CD14-positive monocyte (primary cell): ENCODE data around the gene ISCU. TPM values are rescaled to one million over a fixed set of nuclear protein-coding genes. Genes with fewer than 3 reads are reported as not detected.
A peak's percentile ranks its signal among the peaks of the same experiment; 100 is the strongest.

Experiments used
- DNase-seq, 3 donors: peaks; one replicate each; pipeline ENCODE4 v3.0.0-alpha.2; 2011 to 2022
- H2AFZ ChIP-seq: 2 replicates; pipeline ENCODE4 v1.6.0; 2012; ENCODE audit warnings: mild to moderate bottlenecking, low read depth, low read length, inconsistent platforms; ENCODE audit not compliant: insufficient read depth, poor library complexity, severe bottlenecking
- H3K27ac ChIP-seq, 2 donors: 1 replicate in 1 of 2; 2 replicates in 1 of 2; pipeline ENCODE4 v1.5.1; 2012 to 2013; ENCODE audit warnings: low read length in 2 of 2, control low read depth in 1 of 2, inconsistent platforms in 1 of 2, low read depth in 1 of 2, mild to moderate bottlenecking in 1 of 2
- H3K27me3 ChIP-seq, 2 donors: one replicate each; pipeline versions ENCODE4 v1.6.0 to v1.6.1; 2011 to 2013; ENCODE audit warnings: low read length in 2 of 2; ENCODE audit not compliant: control insufficient read depth in 2 of 2, insufficient read depth in 2 of 2
- H3K36me3 ChIP-seq, 2 donors: replicated peaks in 1 of 2; 1 replicate in 1 of 2; 2 replicates in 1 of 2; pipeline versions ENCODE4 v1.5.1 to v1.6.1; 2012 to 2013; ENCODE audit warnings: low read length in 2 of 2, control low read depth in 1 of 2, inconsistent platforms in 1 of 2, mild to moderate bottlenecking in 1 of 2; ENCODE audit not compliant: insufficient read depth in 2 of 2, control insufficient read depth in 1 of 2
- H3K4me1 ChIP-seq, 2 donors: 1 replicate in 1 of 2; 2 replicates in 1 of 2; pipeline versions ENCODE4 v1.5.1 to v1.6.1; 2012 to 2013; ENCODE audit warnings: low read length in 2 of 2, control low read depth in 1 of 2, inconsistent platforms in 1 of 2, mild to moderate bottlenecking in 1 of 2, moderate library complexity in 1 of 2; ENCODE audit not compliant: insufficient read depth in 2 of 2, control insufficient read depth in 1 of 2
- H3K4me2 ChIP-seq: replicated peaks from 2 replicates; pipeline ENCODE3; 2012; ENCODE audit warnings: low read length, moderate library complexity, mild to moderate bottlenecking; ENCODE audit not compliant: poor library complexity, severe bottlenecking; ENCODE audit errors: extremely low read depth
- H3K4me3 ChIP-seq, 3 experiments: fragments of 200-600 bp in 1 of 3; sonication (generic) in 1 of 3; replicated peaks in 1 of 3; 1 replicate in 2 of 3; 2 replicates in 1 of 3; pipeline ENCODE4 v1.5.1; 2011 to 2013; ENCODE audit warnings: low read length in 3 of 3, mild to moderate bottlenecking in 3 of 3, control low read depth in 2 of 3, low read depth in 2 of 3, inconsistent platforms in 1 of 3, moderate library complexity in 1 of 3
- H3K79me2 ChIP-seq: 2 replicates; pipeline ENCODE4 v1.6.0; 2012; ENCODE audit warnings: mild to moderate bottlenecking, control low read depth, inconsistent platforms, low read length, moderate library complexity; ENCODE audit not compliant: insufficient read depth
- H3K9ac ChIP-seq: 2 replicates; pipeline ENCODE4 v1.6.0; 2017; ENCODE audit warnings: low read length, mild to moderate bottlenecking; ENCODE audit not compliant: insufficient read depth, poor library complexity, severe bottlenecking
- H3K9me3 ChIP-seq, 2 donors: replicated peaks in 1 of 2; 1 replicate in 1 of 2; 2 replicates in 1 of 2; pipeline versions ENCODE4 v1.5.1 to v1.6.1; 2012 to 2013; ENCODE audit warnings: low read length in 2 of 2, control low read depth in 1 of 2; ENCODE audit not compliant: control insufficient read depth in 1 of 2, insufficient read depth in 1 of 2
- H4K20me1 ChIP-seq: 2 replicates; pipeline ENCODE4 v1.6.0; 2012; ENCODE audit warnings: mild to moderate bottlenecking, low read length, control low read depth, moderate library complexity; ENCODE audit not compliant: insufficient read depth
- H3K27ac Mint-ChIP-seq, 7 donors: one replicate each; pipeline ENCODE4 v1.8.0; 2020; ENCODE audit warnings: mild to moderate bottlenecking in 7 of 7, mixed read lengths in 7 of 7, moderate library complexity in 6 of 7, inconsistent platforms in 2 of 7
- H3K27me3 Mint-ChIP-seq, 3 donors: one replicate each; pipeline ENCODE4 v1.8.0; 2021 to 2022; ENCODE audit warnings: low read depth in 3 of 3, mild to moderate bottlenecking in 3 of 3, mixed read lengths in 3 of 3, moderate library complexity in 3 of 3, inconsistent platforms in 1 of 3
- H3K36me3 Mint-ChIP-seq, 2 donors: one replicate each; pipeline ENCODE4 v1.8.0; 2020; ENCODE audit warnings: mixed read lengths in 2 of 2, inconsistent platforms in 1 of 2, mild to moderate bottlenecking in 1 of 2
- H3K4me1 Mint-ChIP-seq: one replicate; pipeline ENCODE4 v1.8.0; 2020; ENCODE audit warnings: mild to moderate bottlenecking, mixed read lengths
- H3K4me3 Mint-ChIP-seq, 2 donors: one replicate each; pipeline ENCODE4 v1.8.0; 2020; ENCODE audit warnings: mild to moderate bottlenecking in 2 of 2, mixed read lengths in 2 of 2, moderate library complexity in 1 of 2
- H3K9me3 Mint-ChIP-seq, 7 donors: one replicate each; pipeline ENCODE4 v1.8.0; 2020 to 2022; ENCODE audit warnings: mixed read lengths in 7 of 7, mild to moderate bottlenecking in 6 of 7, moderate library complexity in 6 of 7, inconsistent platforms in 2 of 7
- WGBS: methylation state at CpG from one replicate; pipeline ENCODE4 v1.1.5; 2013; ENCODE audit warnings: missing lambda C conversion rate; ENCODE audit not compliant: insufficient coverage; 5-methylcytosine and 5-hydroxymethylcytosine counted together
- intact Hi-C, 2 donors: fragments of 100-400 bp; cut with micrococcal nuclease; formaldehyde crosslinking; loops; one replicate each; pipeline versions ENCODE4 v1.15.0 to v1.15.1; 2023
- polyA plus RNA-seq, 3 donors: library from polyadenylated mRNA; depleted of rRNA in 1 of 3; unstranded in 2 of 3; stranded (reverse) in 1 of 3; fragments of 300-500 nt in 2 of 3; fragments of >200 nt in 1 of 3; fragmentation: Illumina TruSeq in 2 of 3; gene quantifications; 1 replicate in 2 of 3; 2 replicates in 1 of 3; pipeline ENCODE4 v1.2.3, GENCODE V29; 2012 to 2021
- TF ChIP-seq, protein P1 (sequence below): fragments of 200-600 bp; IDR thresholded peaks from one replicate; pipeline ENCODE4 v1.8.0; 2022; ENCODE audit warnings: antibody characterized with exemption, mild to moderate bottlenecking

ISCU gene
- polyA plus RNA-seq, 3 donors, result 90.9 to 114 (median 111) TPM

DNA sequence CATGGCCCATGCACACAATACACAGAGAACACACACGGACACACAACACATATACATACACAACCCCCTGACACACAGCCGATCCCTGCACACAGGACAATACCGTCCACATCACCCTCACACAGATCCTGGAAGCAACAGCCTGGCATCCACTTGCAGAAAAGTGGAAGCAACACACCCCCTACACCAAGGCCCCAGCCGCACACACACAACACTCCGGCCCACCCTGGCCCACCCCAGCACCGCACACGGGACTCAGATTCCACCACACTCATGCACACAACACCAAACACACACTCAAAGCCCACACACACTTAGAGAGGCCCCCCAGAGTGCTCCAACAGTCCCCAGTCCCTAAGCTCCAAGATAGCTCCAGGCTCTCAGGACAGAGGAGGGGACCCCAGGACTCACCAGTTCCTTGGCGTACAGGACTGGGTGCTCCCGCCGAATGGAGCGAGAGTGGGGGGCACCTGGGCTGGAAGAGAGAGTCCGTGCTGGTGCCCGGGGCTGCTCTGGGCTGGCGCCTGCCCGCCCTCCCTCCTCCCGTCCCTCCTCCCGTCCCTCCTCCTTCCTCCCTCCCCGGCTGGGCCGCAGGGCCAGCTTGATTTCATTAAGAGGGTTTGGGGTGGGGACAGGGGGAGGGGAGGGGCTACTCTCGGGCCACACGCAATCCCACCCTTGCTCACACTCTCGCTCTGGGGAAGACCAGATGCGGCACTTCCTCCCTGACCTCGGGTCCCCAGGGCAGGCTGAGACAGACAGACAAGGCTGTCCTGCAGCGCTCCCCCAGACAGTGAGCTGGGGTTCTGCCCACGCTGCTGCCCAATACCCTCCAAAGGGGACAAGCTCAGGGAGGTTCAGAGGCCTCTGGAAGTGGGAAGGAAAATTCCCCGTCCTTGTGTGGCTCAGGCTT is 35.4 kb downstream of the ISCU start, which contains the start of gene TMEM119:
TMEM119 (minus strand) TSS at position 526 of the 913 bp plus-strand sequence. CDS start 5,701 bp downstream, outside the sequence.
- Mint-ChIP-seq H3K9me3 (peaks cover 0 to 1% (median 0%) of the 10 kb centered on the region in 7 donors), H3K36me3 (no peaks in the 10 kb centered on the region), H3K27ac (peak within 1 kb of the TSS in 2 of 7 donors; percentile 9 to 28), H3K4me1 (peaks cover 6% of the 10 kb centered on the region), H3K4me3 (no peak within 1 kb of the TSS), H3K27me3 (peaks cover 1 to 2% (median 2%) of the 10 kb centered on the region in 3 donors)
- Histone ChIP-seq H3K4me1 (no peaks in the 10 kb centered on the region), H3K27me3 (no peaks in the 10 kb centered on the region), H3K9me3 (no peaks in the 10 kb centered on the region), H3K4me3 (no peak within 1 kb of the TSS), H2AFZ (no peak within 1 kb of the TSS), H3K4me2 (no peak within 1 kb of the TSS), H4K20me1 (no peaks in the 10 kb centered on the region), H3K9ac (peak within 1 kb of the TSS; percentile 8), H3K36me3 (no peaks in the 10 kb centered on the region), H3K79me2 (no peaks in the 10 kb centered on the region), H3K27ac (no peak within 1 kb of the TSS)
- intact Hi-C loops, result no loop called here
- TF ChIP-seq, protein P1, sequence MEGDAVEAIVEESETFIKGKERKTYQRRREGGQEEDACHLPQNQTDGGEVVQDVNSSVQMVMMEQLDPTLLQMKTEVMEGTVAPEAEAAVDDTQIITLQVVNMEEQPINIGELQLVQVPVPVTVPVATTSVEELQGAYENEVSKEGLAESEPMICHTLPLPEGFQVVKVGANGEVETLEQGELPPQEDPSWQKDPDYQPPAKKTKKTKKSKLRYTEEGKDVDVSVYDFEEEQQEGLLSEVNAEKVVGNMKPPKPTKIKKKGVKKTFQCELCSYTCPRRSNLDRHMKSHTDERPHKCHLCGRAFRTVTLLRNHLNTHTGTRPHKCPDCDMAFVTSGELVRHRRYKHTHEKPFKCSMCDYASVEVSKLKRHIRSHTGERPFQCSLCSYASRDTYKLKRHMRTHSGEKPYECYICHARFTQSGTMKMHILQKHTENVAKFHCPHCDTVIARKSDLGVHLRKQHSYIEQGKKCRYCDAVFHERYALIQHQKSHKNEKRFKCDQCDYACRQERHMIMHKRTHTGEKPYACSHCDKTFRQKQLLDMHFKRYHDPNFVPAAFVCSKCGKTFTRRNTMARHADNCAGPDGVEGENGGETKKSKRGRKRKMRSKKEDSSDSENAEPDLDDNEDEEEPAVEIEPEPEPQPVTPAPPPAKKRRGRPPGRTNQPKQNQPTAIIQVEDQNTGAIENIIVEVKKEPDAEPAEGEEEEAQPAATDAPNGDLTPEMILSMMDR, result no peak
- 62% methylated on average over 10 of the region's 27 CpGs for WGBS
- DNase-seq, result no peak

- no peaks in the 10 kb centered on the region for H3K9me3 ChIP-seq
- DNase-seq, result no peak
- H3K4me3 ChIP-seq, result no peak overlapping the region
- H3K4me2 ChIP-seq, result no peak overlapping the region
- H3K27me3 ChIP-seq, result no peaks in the 10 kb centered on the region
- no peaks in the 10 kb centered on the region for H3K4me1 ChIP-seq
- H3K36me3 ChIP-seq, result no peaks in the 10 kb centered on the region
- WGBS, result 95% methylated on average over 8 of the region's 11 CpGs
- Mint-ChIP-seq H3K4me1 (peaks cover 6% of the 10 kb centered on the region), H3K9me3 (peaks cover 0 to 1% (median 0%) of the 10 kb centered on the region in 7 donors), H3K27ac (peak overlapping the region in 2 of 7 donors; percentile 9 to 28), H3K4me3 (no peak overlapping the region), H3K36me3 (no peaks in the 10 kb centered on the region), H3K27me3 (peaks cover 1 to 2% (median 2%) of the 10 kb centered on the region in 3 donors)
- intact Hi-C loops, result no loop called here
- TF ChIP-seq, protein P1, result no peak
- H2AFZ ChIP-seq, result no peak overlapping the region
- no peaks in the 10 kb centered on the region for H4K20me1 ChIP-seq
- H3K9ac ChIP-seq, result no peak overlapping the region
- no peaks in the 10 kb centered on the region for H3K79me2 ChIP-seq
- H3K27ac ChIP-seq, result no peak overlapping the region
These were observed 36.3 kb downstream of the ISCU start for GRCh38 chr12:108598553-108599250.
